DND-41 (cell line): ENCODE measurements around the gene ANKRD18A.

Experiments
- ATAC-seq: fragments of 200-7000 bp; cut with Tn5 transposase; 3 replicates; pipeline ENCODE4 v1.9.1; 2021; ENCODE audit warnings: low read depth; ENCODE audit not compliant: insufficient read depth
- DNase-seq: peaks from one replicate; pipeline ENCODE4 v3.0.0-alpha.2; 2020
- H2AFZ ChIP-seq: 2 replicates; pipeline ENCODE4 v1.6.0; 2012; ENCODE audit warnings: low read depth, low read length
- H3K27ac ChIP-seq: 2 replicates; pipeline ENCODE4 v1.5.1; 2012; ENCODE audit warnings: low read length, inconsistent platforms
- H3K27me3 ChIP-seq: fragments of 200-600 bp; sonication (generic); 2 replicates; pipeline ENCODE4 v1.6.0; 2012; ENCODE audit warnings: low read length, mild to moderate bottlenecking, inconsistent platforms; ENCODE audit not compliant: insufficient read depth, poor library complexity
- H3K36me3 ChIP-seq: 2 replicates; pipeline ENCODE4 v1.5.1; 2012; ENCODE audit warnings: low read length, inconsistent platforms; ENCODE audit not compliant: insufficient read depth
- H3K4me1 ChIP-seq: 2 replicates; pipeline ENCODE4 v1.5.1; 2012; ENCODE audit warnings: mild to moderate bottlenecking, low read length; ENCODE audit not compliant: insufficient read depth
- H3K4me2 ChIP-seq: 2 replicates; pipeline ENCODE4 v1.6.0; 2012; ENCODE audit warnings: mild to moderate bottlenecking, moderate library complexity, low read length, inconsistent platforms; ENCODE audit not compliant: insufficient read depth
- H3K4me3 ChIP-seq, 2 experiments: fragments of 200-600 bp in 1 of 2; shearing (Covaris generic) in 1 of 2; 2 replicates each; pipeline ENCODE4 v1.5.1; 2012 to 2016; ENCODE audit warnings: inconsistent platforms in 2 of 2, low read length in 2 of 2, mild to moderate bottlenecking in 2 of 2, low read depth in 1 of 2, moderate library complexity in 1 of 2
- H3K79me2 ChIP-seq: 2 replicates; pipeline ENCODE4 v1.6.0; 2012; ENCODE audit warnings: low read length, inconsistent platforms; ENCODE audit not compliant: insufficient read depth
- H3K9ac ChIP-seq: 2 replicates; pipeline ENCODE4 v1.6.0; 2012; ENCODE audit warnings: low read depth, mild to moderate bottlenecking, inconsistent platforms, low read length, moderate library complexity
- H3K9me3 ChIP-seq: 2 replicates; pipeline ENCODE4 v1.5.1; 2012; ENCODE audit warnings: low read length, moderate library complexity, mild to moderate bottlenecking, inconsistent platforms; ENCODE audit not compliant: insufficient read depth, severe bottlenecking
- H4K20me1 ChIP-seq: 2 replicates; pipeline ENCODE4 v1.6.0; 2012; ENCODE audit warnings: low read length; ENCODE audit not compliant: insufficient read depth
- CTCF ChIP-seq: IDR thresholded peaks from 2 replicates; pipeline ENCODE4 v1.5.1; 2012; ENCODE audit warnings: borderline replicate concordance, low read length, moderate library complexity, mild to moderate bottlenecking; ENCODE audit not compliant: poor library complexity, severe bottlenecking; ENCODE audit errors: extremely low read depth
- EZH2 ChIP-seq: IDR thresholded peaks from 3 replicates; pipeline ENCODE4 v1.6.1; 2012; ENCODE audit warnings: borderline replicate concordance, low read depth, mild to moderate bottlenecking, moderate library complexity, low read length, inconsistent platforms; ENCODE audit not compliant: severe bottlenecking

Gene ANKRD18A

GRCh38 chr9:38642951-38643814 is 22.8 kb upstream of the ANKRD18A start:
- peak overlapping the region; percentile 75 for H2AFZ ChIP-seq
- DNase-seq (peak; percentile 18), ATAC-seq (peak; percentile 78)
- no peaks in the 10 kb centered on the region for H3K27me3 ChIP-seq
- H3K9me3 ChIP-seq: no peaks in the 10 kb centered on the region
- no peaks in the 10 kb centered on the region for H4K20me1 ChIP-seq
- H3K9ac ChIP-seq: peak overlapping the region; percentile 10
- no peaks in the 10 kb centered on the region for H3K36me3 ChIP-seq
- H3K4me2 ChIP-seq: peak overlapping the region; percentile 54
- H3K4me3 ChIP-seq: no peak overlapping the region; a peak in 1 of 4 replicates
- no peaks in the 10 kb centered on the region for H3K79me2 ChIP-seq
- no peak for TF ChIP-seq CTCF
- no peak for TF ChIP-seq EZH2
- H3K27ac ChIP-seq: peak overlapping the region; percentile 72
- H3K4me1 ChIP-seq: peaks cover 27% of the 10 kb centered on the region

GRCh38 chr9:38641985-38642864 is 21.8 kb upstream of the ANKRD18A start:
- DNase-seq (peak; percentile 14), ATAC-seq (peak; percentile 60; the same call in 1 of the 3 replicates)
- no peak overlapping the region; the same call in 1 of the 2 replicates for H3K4me2 ChIP-seq
- H3K4me3 ChIP-seq: no peak overlapping the region
- H3K36me3 ChIP-seq: no peaks in the 10 kb centered on the region
- H2AFZ ChIP-seq: no peak overlapping the region
- H3K27ac ChIP-seq: no peak overlapping the region; the same call in 1 of the 2 replicates
- no peaks in the 10 kb centered on the region for H3K79me2 ChIP-seq
- H3K27me3 ChIP-seq: no peaks in the 10 kb centered on the region
- no peaks in the 10 kb centered on the region for H4K20me1 ChIP-seq
- H3K9me3 ChIP-seq: no peaks in the 10 kb centered on the region
- no peak overlapping the region for H3K9ac ChIP-seq
- TF ChIP-seq CTCF (peak; percentile 62), EZH2 (no peak)
- peaks cover 27% of the 10 kb centered on the region for H3K4me1 ChIP-seq

GRCh38 chr9:38641142-38641541 is 20.7 kb upstream of the ANKRD18A start:
- Histone ChIP-seq H2AFZ (no peak overlapping the region), H3K9me3 (no peaks in the 10 kb centered on the region), H3K36me3 (no peaks in the 10 kb centered on the region), H3K79me2 (no peaks in the 10 kb centered on the region), H3K4me3 (no peak overlapping the region), H3K27me3 (no peaks in the 10 kb centered on the region), H3K27ac (no peak overlapping the region), H3K4me1 (peaks cover 27% of the 10 kb centered on the region), H3K9ac (no peak overlapping the region), H3K4me2 (no peak overlapping the region), H4K20me1 (no peaks in the 10 kb centered on the region)
- ATAC-seq: no peak
- no peak for DNase-seq
- TF ChIP-seq CTCF (no peak), EZH2 (no peak)
